Central memory CD4-positive, alpha-beta T cell (primary cell): Measurements from ENCODE around the gene FXYD6.

ENCODE experiments used
- DNase-seq: peaks from one replicate; pipeline ENCODE4 v3.0.0; 2022

FXYD6 gene

GRCh38 chr11:117884994-117885393, 8.5 kb upstream of the FXYD6 start:
- DNase-seq: no peak

DNA sequence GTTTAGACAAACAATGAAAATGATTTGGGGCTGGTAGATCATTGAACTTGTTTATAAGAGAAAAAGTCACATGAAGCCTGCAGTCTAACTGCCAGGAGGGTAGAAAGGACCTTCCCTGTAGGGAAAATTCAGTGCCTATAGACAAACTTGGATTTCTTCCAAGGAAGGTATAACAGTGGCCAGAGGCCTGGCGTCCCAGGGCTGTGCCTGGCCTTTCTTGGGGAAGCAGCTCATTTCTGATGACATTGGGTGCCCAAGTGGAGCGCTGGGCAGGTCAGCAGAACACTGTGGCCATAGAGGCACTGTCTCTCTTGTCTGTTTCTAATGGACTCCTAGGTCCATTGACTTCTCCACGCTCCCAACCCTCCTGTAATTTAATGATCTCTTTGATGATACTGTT, 6.6 kb upstream of the FXYD6 start:
- DNase-seq: no peak

DNA sequence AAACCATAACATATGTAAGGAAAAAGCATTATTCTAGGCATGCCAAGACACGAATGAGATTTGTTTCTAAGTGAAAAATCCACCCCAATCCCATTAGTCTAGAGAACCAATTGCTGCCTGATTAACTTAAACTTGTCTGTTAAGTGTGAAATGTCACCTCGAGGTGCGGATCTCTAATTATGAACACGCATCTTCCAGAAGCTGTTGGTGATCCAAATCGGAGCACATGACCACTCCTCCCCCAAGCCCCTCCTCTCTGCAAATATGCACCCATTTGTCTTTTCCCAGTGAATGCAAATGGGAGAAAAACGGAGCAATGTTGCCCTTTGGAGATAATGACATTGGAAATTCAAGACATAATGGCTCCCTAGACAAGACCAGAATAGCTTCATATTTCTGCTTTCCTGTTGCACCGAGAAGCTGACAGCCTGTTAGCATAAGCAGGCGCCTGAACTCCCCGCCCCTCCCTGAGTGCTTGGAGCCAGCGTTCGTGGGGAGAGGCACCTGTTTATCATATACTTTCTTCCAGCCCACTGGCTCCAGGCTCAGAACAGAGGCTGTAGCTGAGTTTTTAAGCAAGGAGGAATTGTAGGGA, 6.0 kb upstream of the FXYD6 start:
- no peak for DNase-seq

- DNase-seq: no peak
Measured at GRCh38 chr11:117881217-117881616, 4.8 kb upstream of the FXYD6 start.

GRCh38 chr11:117879516-117880480, 3.3 kb upstream of the FXYD6 start:
- DNase-seq: no peak

DNA sequence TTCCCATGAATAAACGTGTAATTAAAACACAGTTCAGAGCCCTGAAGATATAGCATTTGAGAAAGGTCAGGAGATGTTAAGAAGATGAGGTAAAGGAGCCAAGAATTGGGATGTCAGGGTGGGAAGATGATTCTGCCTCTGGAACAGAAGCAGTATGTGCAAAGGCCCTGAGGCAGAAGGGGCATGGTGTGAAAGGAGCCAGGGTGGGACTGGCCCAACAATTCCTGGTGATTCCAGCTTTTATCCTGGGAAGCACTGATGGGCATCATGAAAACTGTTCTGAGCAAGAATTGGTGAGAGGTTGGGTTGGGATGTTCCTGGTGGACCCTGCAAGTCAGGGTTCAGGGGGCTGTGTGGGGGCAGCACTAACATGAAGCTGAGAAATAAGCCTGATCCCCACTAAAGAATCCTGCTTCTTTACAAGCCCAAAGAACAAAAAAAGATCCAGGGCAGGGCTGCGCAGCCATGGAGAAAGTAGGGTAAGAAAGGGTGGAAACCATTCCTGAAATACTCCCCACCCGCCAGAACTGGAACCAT, 2.5 kb upstream of the FXYD6 start:
- no peak for DNase-seq

DNA sequence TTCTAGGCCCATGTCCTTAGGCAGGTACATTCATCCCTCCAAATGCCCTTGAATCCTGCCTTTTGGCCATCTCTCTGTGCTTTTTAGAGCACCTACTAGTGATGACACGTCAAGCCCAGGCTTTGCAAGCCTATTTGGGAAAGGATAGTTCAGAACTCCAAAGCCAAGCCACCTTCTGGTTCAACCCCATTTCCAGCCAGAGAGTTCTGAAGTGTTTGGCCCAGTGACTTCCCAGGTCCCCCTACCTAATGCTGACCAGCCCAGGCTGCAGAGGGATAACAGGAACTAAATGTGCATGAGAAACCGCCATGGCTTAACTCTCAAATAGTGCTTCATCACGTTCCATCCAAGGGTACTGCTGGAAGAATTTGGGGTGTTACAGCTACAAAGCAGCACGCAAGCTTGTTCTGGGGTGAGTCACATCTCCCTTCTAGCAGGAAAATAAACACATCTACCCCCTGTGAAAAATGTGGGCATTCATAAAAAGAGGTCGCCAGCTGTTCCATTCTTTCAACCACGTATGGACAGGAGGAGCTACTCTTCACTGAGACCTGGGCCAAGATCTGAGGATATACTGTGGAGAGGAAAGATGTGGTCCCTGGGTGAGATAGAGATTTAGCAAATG, 2.0 kb upstream of the FXYD6 start:
- DNase-seq: no peak

GRCh38 chr11:117877120-117877784, 794 bp upstream of the FXYD6 start:
- DNase-seq: no peak

GRCh38 chr11:117876059-117876340, 458 bp downstream of the FXYD6 start:
- DNase-seq: no peak

- peak; percentile 19 for DNase-seq
Measured at GRCh38 chr11:117875382-117876058, 938 bp downstream of the FXYD6 start.

GRCh38 chr11:117874910-117875381, 1.5 kb downstream of the FXYD6 start:
- DNase-seq: no peak

DNA sequence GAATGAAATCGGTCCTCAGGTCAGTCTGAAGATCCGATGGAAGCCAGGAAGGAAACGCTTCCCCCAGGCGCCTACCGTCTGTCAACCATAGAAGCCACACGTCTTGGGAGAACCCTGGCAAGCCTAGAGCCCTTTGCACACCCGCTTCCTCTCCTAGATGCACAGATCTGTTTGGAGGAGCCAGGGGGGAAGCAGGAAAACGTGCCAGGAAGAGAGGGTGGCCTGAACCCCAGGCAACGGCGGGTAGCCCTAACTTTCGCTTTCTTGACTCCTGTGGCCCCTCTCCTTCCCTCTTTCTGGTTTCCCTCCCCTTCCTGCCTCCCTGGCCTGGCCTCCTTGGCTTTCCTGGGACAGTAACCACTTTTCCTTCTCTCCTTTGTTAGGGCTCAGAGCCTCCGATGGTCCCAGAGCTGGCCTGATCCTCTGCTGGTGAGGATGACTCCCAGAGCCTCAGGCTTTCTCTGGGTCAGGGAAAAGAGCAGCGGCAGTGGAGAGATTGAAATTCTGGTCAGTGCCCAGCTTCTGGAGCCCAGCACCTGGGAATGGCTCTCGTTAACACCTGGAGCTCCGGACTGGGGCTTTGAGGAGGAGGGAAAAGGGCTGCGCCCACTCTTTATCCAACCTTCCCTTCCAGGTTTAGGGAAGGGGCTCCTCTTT, 2.1 kb downstream of the FXYD6 start:
- DNase-seq: no peak

DNA sequence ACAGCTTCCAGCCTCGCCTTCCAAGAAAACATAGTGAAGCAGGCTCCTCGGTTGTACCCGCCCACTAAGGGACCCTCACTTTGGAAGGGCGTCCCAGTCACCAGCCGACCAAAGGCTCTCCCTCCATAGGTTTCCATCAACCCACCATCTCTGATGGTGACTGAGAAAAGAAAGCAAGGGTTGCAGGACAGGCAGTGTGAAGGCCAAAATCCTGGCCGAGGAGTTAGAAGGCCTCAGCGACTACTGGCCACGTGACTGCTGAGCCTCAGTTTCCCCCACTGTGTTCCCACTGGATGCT, 2.7 kb downstream of the FXYD6 start:
- DNase-seq: no peak

DNA sequence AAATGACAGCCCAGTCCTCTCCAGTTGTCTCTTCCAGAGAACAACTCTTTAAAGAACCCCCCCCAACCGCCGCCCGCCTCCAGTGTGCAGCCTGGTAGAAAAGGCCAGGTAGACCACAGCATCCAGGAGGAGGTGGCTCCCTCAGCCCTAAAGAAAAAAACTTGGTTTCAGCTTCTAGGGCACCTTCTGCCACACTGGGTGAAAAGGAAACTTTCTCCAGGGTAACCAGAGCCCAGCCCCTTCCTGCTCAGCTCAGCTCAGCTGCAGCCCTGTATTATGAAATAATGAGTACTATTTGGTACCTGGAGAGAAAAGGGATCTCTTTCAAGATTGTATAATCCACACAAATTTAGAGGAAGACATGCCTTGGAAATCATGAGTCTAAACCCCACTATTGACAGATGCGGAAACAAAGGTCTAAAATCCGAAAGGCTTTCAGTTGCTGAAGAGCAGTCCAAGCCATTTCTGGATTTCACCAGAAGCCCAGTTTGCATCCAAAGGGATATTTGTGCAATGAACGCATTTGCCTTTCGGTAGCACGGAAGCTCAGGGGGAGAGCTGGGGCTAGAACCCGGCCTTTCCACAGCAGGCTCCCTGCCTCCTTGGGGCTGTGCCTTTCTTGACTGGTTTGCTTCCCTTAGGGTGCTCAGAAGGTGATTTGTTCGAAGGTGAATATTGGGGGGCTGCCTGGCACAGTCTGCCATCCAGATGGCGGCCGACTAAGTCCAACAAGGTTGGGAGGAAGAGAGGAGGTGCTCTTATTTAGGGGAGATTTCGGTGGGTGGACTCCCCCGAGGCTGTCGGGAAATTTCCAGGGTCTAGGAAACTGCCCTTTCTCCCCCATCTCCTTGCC, 3.3 kb downstream of the FXYD6 start:
- DNase-seq: no peak

DNA sequence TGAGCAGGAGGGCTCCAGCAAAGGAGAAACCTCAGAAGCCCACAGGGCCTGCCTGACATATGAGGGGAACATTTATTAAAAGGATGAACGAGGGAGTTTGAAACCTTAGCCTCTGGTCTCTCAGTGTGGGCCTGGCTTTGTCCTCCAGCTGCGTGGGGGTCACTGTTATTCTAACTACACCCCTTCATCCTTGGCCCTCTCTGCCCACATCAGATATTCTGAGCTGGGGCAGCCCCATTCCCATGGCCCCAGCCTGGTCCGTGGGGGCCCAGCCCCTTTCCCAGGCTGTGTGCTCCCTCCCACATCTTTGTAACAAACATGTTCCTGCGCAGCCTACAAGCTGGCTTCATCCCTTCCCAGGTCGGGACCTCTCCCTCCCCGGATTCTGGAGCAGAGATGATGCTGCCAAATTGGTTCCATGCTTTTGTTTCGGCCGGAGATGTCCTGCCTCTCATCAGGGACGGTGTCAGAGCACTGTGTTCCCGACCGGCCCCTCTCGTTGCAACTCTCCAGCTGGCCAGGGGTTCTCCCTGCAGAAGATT, 4.0 kb downstream of the FXYD6 start:
- no peak for DNase-seq

DNA sequence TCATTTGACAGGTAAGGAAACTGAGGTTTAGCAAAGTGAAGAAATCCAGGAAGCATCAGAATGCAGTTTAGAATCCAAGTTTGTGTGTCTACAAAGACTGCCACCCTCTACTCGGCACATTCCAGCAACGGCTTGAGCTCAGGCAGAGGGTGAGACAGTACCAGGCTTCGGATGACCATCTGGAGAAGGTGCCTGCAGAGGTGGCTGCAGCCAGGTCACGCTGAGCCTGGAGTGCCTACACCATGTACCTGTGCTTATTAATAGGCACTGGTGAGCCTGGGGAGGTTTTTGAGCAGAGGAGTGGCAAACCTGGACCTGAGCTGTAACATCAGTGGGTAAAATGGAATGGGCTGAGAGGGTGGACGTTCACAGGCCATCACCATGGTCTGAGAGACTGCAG, 4.7 kb downstream of the FXYD6 start:
- no peak for DNase-seq

- DNase-seq: no peak
Measured at GRCh38 chr11:117871160-117871559, 5.3 kb downstream of the FXYD6 start.

- DNase-seq: no peak
Measured at GRCh38 chr11:117870103-117870952, 6.1 kb downstream of the FXYD6 start.

DNA sequence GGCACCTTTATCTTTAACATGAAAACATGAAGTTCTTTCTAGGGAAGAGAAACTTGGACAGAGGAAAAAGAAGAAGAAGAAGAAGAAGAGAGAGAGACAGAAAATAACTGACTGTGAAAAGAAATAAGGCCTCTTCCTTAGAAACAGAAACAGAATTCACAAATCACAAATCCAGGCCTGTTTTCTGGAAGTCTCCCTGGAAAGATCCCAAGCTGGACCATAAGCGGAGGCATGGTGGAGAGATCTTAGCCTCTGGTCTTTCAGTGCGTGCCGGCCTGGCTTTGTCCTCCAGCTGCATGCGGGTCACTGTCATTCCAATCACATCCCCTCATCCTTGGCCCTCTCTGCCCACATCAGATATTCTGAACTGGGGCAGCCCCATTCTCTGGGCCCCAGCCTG, 6.9 kb downstream of the FXYD6 start:
- DNase-seq: no peak
